ENCODE results near the gene IL11.

GRCh38 chr19:55370305-55370988 lies at the start of gene IL11:
- TF ChIP-seq, protein P1, sequence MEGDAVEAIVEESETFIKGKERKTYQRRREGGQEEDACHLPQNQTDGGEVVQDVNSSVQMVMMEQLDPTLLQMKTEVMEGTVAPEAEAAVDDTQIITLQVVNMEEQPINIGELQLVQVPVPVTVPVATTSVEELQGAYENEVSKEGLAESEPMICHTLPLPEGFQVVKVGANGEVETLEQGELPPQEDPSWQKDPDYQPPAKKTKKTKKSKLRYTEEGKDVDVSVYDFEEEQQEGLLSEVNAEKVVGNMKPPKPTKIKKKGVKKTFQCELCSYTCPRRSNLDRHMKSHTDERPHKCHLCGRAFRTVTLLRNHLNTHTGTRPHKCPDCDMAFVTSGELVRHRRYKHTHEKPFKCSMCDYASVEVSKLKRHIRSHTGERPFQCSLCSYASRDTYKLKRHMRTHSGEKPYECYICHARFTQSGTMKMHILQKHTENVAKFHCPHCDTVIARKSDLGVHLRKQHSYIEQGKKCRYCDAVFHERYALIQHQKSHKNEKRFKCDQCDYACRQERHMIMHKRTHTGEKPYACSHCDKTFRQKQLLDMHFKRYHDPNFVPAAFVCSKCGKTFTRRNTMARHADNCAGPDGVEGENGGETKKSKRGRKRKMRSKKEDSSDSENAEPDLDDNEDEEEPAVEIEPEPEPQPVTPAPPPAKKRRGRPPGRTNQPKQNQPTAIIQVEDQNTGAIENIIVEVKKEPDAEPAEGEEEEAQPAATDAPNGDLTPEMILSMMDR (IDR thresholded peaks at IDR 0.05), result no peak
- TF ChIP-seq POLR2AphosphoS5 (IDR thresholded peaks at IDR 0.05), result no peak
- no peak for TF ChIP-seq POLR2A (IDR thresholded peaks at IDR 0.05)

All from stomach (tissue), 4 donors.